ENCODE measurements around the gene FSD2.
"Not testable (repeated sequence)": the region's sequence is repeated elsewhere in the genome, so short reads cannot be mapped to it uniquely, and the experiment has no call there.

Gene FSD2

GRCh38 chr15:82771789-82772607, 33.9 kb downstream of the FSD2 start:
- no peaks in the 10 kb centered on the region for H3K27me3 ChIP-seq (ENCODE audit: insufficient read depth, low read length)
- no peak overlapping the region for H3K4me2 ChIP-seq (ENCODE audit: low read length)
- H3F3A ChIP-seq (ENCODE audit: insufficient read depth, low read length): no peaks in the 10 kb centered on the region
- H3K79me2 ChIP-seq (ENCODE audit: insufficient read depth, low read length): no peaks in the 10 kb centered on the region
- H3K9me3 ChIP-seq (ENCODE audit: low read length): no peaks in the 10 kb centered on the region
- no peak overlapping the region for H3K27ac ChIP-seq (ENCODE audit: low read depth, low read length, poor library complexity, severe bottlenecking)
- no peak overlapping the region for H3K9ac ChIP-seq (ENCODE audit: low read length)
- H3K4me3 ChIP-seq (ENCODE audit: low read depth, low read length, poor library complexity, severe bottlenecking): no peak overlapping the region
- H3K36me3 ChIP-seq (ENCODE audit: insufficient read depth, low read length): no peaks in the 10 kb centered on the region
- no peak overlapping the region for H2AFZ ChIP-seq (ENCODE audit: low read length)
- no peaks in the 10 kb centered on the region for H3K4me1 ChIP-seq (ENCODE audit: insufficient read depth, low read length, severe bottlenecking)
- no peaks in the 10 kb centered on the region for H4K20me1 ChIP-seq (ENCODE audit: insufficient read depth, low read length)
- H3K9me2 ChIP-seq (ENCODE audit: low read depth, low read length): no peaks in the 10 kb centered on the region
- no peak for TF ChIP-seq EZH2 (IDR thresholded peaks at IDR 0.05; ENCODE audit: borderline replicate concordance, low read length)
- TF ChIP-seq, protein P1, sequence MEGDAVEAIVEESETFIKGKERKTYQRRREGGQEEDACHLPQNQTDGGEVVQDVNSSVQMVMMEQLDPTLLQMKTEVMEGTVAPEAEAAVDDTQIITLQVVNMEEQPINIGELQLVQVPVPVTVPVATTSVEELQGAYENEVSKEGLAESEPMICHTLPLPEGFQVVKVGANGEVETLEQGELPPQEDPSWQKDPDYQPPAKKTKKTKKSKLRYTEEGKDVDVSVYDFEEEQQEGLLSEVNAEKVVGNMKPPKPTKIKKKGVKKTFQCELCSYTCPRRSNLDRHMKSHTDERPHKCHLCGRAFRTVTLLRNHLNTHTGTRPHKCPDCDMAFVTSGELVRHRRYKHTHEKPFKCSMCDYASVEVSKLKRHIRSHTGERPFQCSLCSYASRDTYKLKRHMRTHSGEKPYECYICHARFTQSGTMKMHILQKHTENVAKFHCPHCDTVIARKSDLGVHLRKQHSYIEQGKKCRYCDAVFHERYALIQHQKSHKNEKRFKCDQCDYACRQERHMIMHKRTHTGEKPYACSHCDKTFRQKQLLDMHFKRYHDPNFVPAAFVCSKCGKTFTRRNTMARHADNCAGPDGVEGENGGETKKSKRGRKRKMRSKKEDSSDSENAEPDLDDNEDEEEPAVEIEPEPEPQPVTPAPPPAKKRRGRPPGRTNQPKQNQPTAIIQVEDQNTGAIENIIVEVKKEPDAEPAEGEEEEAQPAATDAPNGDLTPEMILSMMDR (IDR thresholded peaks at IDR 0.05; ENCODE audit: low read length): no peak

DNA sequence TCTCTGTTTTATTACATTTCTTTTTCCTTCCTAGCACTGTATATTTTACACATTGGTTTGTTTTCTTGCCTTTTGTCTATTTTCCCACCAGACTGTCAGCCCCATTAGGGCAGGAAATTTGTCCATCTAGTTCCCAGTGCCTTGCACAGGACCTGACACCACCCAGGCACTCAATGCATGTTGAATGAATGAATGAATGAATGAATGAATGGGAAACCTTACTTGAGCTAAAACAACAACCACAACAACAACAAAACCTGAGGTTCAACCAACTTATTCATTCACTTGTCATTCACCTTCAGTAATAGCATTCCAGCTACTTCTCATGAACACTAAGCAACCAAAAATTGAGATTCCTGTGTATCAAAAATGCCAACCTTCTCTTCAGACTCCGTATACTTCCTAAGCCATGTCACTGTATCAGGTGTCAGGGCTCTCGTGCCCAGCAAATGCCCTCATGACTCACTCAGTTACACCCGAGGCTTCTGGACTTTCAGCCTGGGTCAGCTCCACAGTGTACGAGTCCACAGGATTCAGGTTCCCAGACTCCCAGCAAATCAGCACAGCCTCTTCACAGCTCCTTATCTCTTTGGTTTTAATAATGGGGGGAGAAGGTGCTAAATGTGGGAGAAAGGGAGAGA, 37.3 kb downstream of the FSD2 start:
- no peaks in the 10 kb centered on the region for H3K4me1 ChIP-seq (ENCODE audit: insufficient read depth, low read length, severe bottlenecking)
- TF ChIP-seq, protein P1 (IDR thresholded peaks at IDR 0.05; ENCODE audit: low read length): no peak
- TF ChIP-seq EZH2 (IDR thresholded peaks at IDR 0.05; ENCODE audit: borderline replicate concordance, low read length): no peak
- H3F3A ChIP-seq (ENCODE audit: insufficient read depth, low read length): no peaks in the 10 kb centered on the region
- H3K27me3 ChIP-seq (ENCODE audit: insufficient read depth, low read length): no peaks in the 10 kb centered on the region
- no peak overlapping the region for H2AFZ ChIP-seq (ENCODE audit: low read length)
- H3K4me3 ChIP-seq (ENCODE audit: low read depth, low read length, poor library complexity, severe bottlenecking): no peak overlapping the region
- no peak overlapping the region for H3K9ac ChIP-seq (ENCODE audit: low read length)
- H3K36me3 ChIP-seq (ENCODE audit: insufficient read depth, low read length): no peaks in the 10 kb centered on the region
- no peaks in the 10 kb centered on the region for H3K9me2 ChIP-seq (ENCODE audit: low read depth, low read length)
- H3K9me3 ChIP-seq (ENCODE audit: low read length): no peaks in the 10 kb centered on the region
- H3K27ac ChIP-seq (ENCODE audit: low read depth, low read length, poor library complexity, severe bottlenecking): no peak overlapping the region
- H3K79me2 ChIP-seq (ENCODE audit: insufficient read depth, low read length): no peaks in the 10 kb centered on the region
- no peak overlapping the region for H3K4me2 ChIP-seq (ENCODE audit: low read length)
- H4K20me1 ChIP-seq (ENCODE audit: insufficient read depth, low read length): no peaks in the 10 kb centered on the region

- no peak overlapping the region for H3K27ac ChIP-seq (ENCODE audit: low read depth, low read length, poor library complexity, severe bottlenecking)
- no peak for TF ChIP-seq EZH2 (IDR thresholded peaks at IDR 0.05; ENCODE audit: borderline replicate concordance, low read length)
- TF ChIP-seq, protein P1 (IDR thresholded peaks at IDR 0.05; ENCODE audit: low read length): no peak
- no peaks in the 10 kb centered on the region for H3K9me2 ChIP-seq (ENCODE audit: low read depth, low read length)
- no peaks in the 10 kb centered on the region for H3K4me1 ChIP-seq (ENCODE audit: insufficient read depth, low read length, severe bottlenecking)
- H3K27me3 ChIP-seq (ENCODE audit: insufficient read depth, low read length): no peaks in the 10 kb centered on the region
- no peak overlapping the region for H3K4me2 ChIP-seq (ENCODE audit: low read length)
- H3K36me3 ChIP-seq (ENCODE audit: insufficient read depth, low read length): no peaks in the 10 kb centered on the region
- H4K20me1 ChIP-seq (ENCODE audit: insufficient read depth, low read length): no peaks in the 10 kb centered on the region
- H3K9me3 ChIP-seq (ENCODE audit: low read length): no peaks in the 10 kb centered on the region
- H3K4me3 ChIP-seq (ENCODE audit: low read depth, low read length, poor library complexity, severe bottlenecking): no peak overlapping the region
- H3F3A ChIP-seq (ENCODE audit: insufficient read depth, low read length): no peaks in the 10 kb centered on the region
- no peak overlapping the region for H2AFZ ChIP-seq (ENCODE audit: low read length)
- H3K79me2 ChIP-seq (ENCODE audit: insufficient read depth, low read length): no peaks in the 10 kb centered on the region
- no peak overlapping the region for H3K9ac ChIP-seq (ENCODE audit: low read length)
These were observed 38.6 kb downstream of the FSD2 start for GRCh38 chr15:82767163-82767829.

- not testable (repeated sequence) for H3K4me1 ChIP-seq (ENCODE audit: insufficient read depth, low read length, severe bottlenecking); H3K27me3 ChIP-seq (ENCODE audit: insufficient read depth, low read length); H3K9me3 ChIP-seq (ENCODE audit: low read length); H3K79me2 ChIP-seq (ENCODE audit: insufficient read depth, low read length); H3K27ac ChIP-seq (ENCODE audit: low read depth, low read length, poor library complexity, severe bottlenecking); H4K20me1 ChIP-seq (ENCODE audit: insufficient read depth, low read length); H3K9ac ChIP-seq (ENCODE audit: low read length); H3K4me2 ChIP-seq (ENCODE audit: low read length); H3K9me2 ChIP-seq (ENCODE audit: low read depth, low read length); H2AFZ ChIP-seq (ENCODE audit: low read length); H3F3A ChIP-seq (ENCODE audit: insufficient read depth, low read length); H3K36me3 ChIP-seq (ENCODE audit: insufficient read depth, low read length); H3K4me3 ChIP-seq (ENCODE audit: low read depth, low read length, poor library complexity, severe bottlenecking)
These were observed 39.7 kb downstream of the FSD2 start for GRCh38 chr15:82766201-82766600.
